HG03520 (cell line): ENCODE results near the gene SRD5A3.

Experiments used
- ATAC-seq: cut with Tn5 transposase; IDR thresholded peaks from one replicate; pipeline ENCODE4 v1.9.1; 2021; ENCODE audit warnings: mild to moderate bottlenecking, moderate library complexity; ENCODE audit not compliant: unreplicated experiment

The SRD5A3 gene

GRCh38 chr4:55405073-55405472, 59.0 kb downstream of the SRD5A3 start:
- no peak for ATAC-seq

GRCh38 chr4:55406545-55406944, 60.5 kb downstream of the SRD5A3 start:
- no peak for ATAC-seq

GRCh38 chr4:55407119-55407518, 61.1 kb downstream of the SRD5A3 start:
- no peak for ATAC-seq

- no peak for ATAC-seq
These were observed 61.7 kb downstream of the SRD5A3 start for GRCh38 chr4:55407764-55408163.

- no peak for ATAC-seq
These were observed 63.6 kb downstream of the SRD5A3 start for GRCh38 chr4:55409468-55410171.

- ATAC-seq = no peak
These were observed 64.4 kb downstream of the SRD5A3 start for GRCh38 chr4:55410431-55410830.

- no peak for ATAC-seq
These were observed 65.6 kb downstream of the SRD5A3 start for GRCh38 chr4:55411621-55412020.

- no peak for ATAC-seq
These were observed 70.1 kb downstream of the SRD5A3 start for GRCh38 chr4:55416176-55416575.
